HG02642 (cell line): ENCODE results near the gene TIMP1.

Source experiments
- ATAC-seq: cut with Tn5 transposase; IDR thresholded peaks from one replicate; pipeline ENCODE4 v1.9.1; 2021; ENCODE audit warnings: mild to moderate bottlenecking; ENCODE audit not compliant: unreplicated experiment, poor library complexity

Gene TIMP1

DNA sequence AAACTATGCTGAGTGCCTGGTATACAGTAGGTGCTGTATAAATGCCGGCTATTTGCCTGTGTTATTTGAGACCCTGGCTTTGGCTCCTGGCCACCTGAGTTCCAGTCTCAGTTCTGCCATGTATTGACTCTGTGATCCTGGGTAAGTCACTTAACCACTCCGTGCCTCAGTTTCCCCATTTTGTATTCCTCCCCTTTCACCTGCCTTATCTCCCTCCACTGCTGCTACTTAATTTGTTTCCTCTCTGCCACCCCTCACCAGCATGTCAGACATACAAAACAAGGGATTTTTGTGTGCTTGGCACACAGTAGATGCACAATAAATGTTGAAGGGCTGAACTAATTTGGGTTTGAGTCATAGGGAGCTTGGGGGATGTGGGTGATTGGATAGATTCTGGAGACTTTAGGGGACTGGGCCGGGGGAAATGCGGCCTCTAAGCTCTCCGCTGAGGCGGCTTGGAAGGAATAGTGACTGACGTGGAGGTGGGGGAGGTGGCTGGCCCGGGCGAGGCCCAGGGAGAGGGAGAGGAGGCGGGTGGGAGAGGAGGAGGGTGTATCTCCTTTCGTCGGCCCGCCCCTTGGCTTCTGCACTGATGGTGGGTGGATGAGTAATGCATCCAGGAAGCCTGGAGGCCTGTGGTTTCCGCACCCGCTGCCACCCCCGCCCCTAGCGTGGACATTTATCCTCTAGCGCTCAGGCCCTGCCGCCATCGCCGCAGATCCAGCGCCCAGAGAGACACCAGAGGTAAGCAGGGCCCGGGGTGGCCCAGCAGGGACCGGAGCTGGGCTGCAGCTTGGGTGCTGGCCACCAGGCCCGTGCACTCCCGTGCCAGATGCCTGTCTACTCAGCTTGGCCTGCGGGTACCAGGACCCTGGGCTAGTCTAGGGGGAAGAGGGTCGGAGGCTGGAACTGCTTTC is at the start of gene TIMP1:
Gene TIMP1, plus strand, starts transcription at position 706 of the 917 bp plus-strand sequence. CDS start 980 bp downstream, outside the sequence.
- ATAC-seq: peak; percentile 90

DNA sequence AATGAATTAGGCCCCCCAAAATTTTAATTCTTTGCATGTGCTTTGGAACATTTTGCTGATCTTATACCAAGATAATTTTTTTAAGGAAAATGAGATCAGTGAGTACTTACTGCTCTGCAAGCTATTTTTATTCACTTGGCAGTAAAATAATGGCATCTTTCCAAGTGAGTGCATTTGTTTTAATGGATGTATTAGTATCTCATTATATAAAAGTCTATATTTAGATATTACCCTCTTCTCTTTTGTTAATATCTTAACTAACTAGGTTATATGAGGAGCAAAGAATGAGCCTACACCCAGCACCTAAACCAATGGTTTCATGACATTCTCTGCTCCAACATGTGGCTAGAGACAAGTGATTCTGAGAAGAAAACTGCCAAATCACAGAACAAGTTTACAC is 42.4 kb upstream of the TIMP1 start:
- ATAC-seq: no peak

DNA sequence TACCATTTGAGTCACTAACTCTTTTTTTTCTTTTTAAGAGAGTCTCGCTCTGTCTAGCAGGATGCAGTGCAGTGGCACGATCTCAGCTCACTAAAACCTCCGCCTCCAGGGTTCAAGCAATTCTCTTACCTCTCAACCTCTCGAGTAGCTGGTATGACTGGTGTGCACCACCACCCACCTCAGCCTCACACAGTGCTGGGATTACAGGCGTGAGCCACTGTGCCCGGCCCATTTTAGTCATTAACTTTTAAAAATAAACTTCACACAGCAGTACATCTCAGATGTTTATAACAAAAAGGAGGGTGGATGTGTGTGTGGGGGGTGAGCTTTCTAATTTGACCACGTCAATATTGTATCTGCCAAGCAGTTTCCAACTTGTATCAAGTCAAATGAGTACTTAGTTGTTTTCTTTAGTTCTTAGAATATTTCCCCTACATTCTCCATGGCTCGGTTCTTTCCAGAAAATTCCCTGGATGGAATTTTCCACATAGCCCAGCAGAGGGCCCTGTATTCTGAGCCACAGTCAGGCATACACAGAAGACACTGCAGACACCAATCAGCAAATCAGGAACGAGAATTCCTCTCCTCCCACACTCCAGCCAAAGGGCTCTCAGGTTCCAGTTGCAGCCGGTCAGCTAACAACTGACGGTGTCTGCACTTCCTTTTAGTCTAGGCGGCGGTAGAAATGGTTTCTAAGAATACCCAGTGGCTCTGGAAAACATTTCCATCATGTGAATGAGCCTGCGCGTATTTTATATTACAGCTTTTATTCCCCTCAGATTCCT is 41.3 kb upstream of the TIMP1 start:
- no peak for ATAC-seq

DNA sequence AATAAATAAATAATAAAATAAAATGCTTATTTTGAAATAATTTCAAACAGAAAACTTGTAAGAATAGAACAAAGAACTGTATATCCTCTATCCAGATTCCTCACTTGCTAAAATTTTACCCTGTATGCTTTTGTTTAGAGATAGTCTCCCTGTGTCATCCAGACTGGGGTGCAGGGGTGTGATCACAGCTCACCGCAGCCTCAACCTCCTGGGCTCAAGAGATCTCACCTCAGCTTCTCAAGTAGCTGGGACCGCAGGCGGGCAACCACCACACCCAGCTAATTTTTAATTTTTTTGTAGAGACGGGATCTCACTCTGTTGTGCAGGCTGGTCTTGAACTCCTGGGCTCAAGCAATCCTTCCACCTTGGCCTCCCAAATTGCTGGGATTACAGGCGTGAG is 38.7 kb upstream of the TIMP1 start:
- ATAC-seq: no peak

DNA sequence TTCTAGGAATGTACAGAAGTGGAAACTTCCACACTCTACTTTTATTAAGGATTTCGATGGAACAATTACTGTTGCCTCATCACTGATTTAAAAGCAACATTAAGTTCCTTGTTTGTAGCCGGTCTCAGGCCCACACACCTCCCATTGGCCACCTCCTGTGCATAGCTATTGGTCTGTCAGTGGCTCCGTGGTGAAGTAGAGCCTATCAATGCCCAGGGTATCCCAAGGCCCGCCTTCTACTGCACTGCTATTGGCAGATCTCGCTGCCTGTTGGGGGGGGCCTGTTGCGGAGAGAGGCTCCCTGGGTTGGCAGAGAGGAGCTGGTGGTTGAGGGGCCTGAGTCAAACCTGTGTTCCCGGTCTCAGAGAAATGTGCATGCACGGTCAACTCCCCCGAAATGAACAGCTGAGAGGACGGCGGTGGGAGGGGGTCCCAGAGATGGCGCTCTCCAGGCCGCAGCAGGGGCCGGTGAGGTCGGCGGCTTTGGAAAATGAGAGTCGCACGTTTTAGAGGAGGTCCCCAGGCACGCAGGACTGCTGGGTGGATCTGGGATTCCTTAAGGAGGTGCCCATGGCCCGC is 26.1 kb upstream of the TIMP1 start:
- ATAC-seq: peak; percentile 91

GRCh38 chrX:47558436-47558835 is 23.8 kb upstream of the TIMP1 start:
- no peak for ATAC-seq

GRCh38 chrX:47560179-47560933 is 21.9 kb upstream of the TIMP1 start:
- no peak for ATAC-seq

GRCh38 chrX:47560934-47561658 is 21.1 kb upstream of the TIMP1 start, which contains the start of gene ARAF:
ARAF (plus strand) TSS chrX:47561205; CDS start chrX:47562968, 1,763 bp downstream.
- ATAC-seq: peak; percentile 88

- no peak for ATAC-seq
Measured at GRCh38 chrX:47561659-47562151, 20.5 kb upstream of the TIMP1 start.

GRCh38 chrX:47562615-47563243 is 19.5 kb upstream of the TIMP1 start:
- ATAC-seq: no peak

DNA sequence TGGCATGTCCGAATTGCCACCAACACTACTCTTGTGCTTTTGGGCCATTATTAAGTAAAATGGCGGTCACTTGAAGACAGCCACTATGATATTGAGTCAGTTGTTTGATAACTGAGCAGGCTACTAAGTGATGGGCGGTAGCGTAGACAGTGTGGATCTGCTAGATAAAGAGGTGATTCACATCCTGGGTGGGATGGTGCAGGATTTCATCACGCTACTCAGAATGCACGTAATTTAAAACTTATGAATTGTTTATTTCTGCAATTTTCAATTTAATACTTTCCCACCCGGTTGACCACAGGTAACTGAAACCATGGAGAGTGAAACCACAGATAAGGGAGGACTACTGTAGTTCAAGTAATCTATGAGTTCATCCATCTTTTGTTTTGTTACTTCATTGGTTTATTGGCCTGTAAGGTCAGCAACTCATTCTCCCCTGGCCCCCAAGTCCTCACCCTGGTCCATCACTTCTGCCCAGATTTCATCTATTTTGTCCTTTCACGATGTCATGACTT is 18.4 kb upstream of the TIMP1 start:
- no peak for ATAC-seq

DNA sequence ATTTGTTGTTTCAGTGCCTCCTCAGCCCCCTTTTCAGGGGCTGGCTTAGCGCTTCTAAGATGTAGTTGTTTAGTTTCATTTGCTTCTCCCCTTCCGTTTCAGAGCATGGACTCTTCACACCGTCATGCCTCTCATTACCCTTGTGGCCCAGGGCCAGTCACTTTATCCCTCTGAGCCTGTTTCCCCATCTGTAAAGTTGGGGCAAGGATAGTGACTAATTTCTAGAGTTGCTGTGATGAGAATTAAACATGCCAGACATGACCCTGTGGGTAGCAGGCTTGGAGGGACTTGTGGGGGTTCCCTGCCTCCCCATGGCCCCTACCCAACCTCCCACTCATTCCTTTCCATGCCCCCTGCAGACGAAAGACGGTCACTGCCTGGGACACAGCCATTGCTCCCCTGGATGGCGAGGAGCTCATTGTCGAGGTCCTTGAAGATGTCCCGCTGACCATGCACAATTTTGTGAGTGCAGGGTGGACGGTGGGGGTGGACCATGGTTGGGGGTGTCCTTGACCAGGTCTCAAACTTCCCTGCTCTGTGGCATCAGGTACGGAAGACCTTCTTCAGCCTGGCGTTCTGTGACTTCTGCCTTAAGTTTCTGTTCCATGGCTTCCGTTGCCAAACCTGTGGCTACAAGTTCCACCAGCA is 17.7 kb upstream of the TIMP1 start:
- ATAC-seq: no peak

- ATAC-seq: no peak
Measured at GRCh38 chrX:47566841-47567240, 15.4 kb upstream of the TIMP1 start.

DNA sequence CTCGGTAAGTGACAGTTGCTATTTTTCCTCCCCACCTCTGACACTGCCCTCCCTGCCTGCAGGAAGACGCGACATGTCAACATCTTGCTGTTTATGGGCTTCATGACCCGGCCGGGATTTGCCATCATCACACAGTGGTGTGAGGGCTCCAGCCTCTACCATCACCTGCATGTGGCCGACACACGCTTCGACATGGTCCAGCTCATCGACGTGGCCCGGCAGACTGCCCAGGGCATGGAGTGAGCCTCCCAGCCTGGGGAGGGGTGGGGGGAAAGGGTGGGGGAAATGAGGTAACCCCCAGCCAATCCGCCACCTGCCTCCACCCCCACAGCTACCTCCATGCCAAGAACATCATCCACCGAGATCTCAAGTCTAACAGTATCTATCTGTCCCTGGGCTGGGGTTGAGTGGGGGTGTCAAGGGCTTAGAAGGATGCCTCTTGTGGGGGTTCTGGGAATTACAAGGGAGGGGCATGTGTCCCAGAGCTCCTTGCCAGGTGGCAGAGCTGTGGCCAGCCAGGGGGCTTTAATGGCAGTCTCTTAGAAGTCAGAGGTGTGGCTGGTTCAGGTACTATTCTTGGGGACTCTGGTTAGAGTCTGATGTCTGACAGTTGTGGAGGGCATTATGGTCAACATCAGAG is 13.5 kb upstream of the TIMP1 start:
- no peak for ATAC-seq

GRCh38 chrX:47570794-47571193 is 11.4 kb upstream of the TIMP1 start:
- no peak for ATAC-seq

DNA sequence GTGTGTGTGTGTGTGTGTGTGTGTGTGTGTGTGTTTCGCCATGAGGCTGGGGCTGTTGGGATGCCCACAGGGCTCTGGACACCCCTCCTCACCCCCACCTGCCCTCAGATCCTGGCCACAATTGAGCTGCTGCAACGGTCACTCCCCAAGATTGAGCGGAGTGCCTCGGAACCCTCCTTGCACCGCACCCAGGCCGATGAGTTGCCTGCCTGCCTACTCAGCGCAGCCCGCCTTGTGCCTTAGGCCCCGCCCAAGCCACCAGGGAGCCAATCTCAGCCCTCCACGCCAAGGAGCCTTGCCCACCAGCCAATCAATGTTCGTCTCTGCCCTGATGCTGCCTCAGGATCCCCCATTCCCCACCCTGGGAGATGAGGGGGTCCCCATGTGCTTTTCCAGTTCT is 11.0 kb upstream of the TIMP1 start:
- no peak for ATAC-seq

DNA sequence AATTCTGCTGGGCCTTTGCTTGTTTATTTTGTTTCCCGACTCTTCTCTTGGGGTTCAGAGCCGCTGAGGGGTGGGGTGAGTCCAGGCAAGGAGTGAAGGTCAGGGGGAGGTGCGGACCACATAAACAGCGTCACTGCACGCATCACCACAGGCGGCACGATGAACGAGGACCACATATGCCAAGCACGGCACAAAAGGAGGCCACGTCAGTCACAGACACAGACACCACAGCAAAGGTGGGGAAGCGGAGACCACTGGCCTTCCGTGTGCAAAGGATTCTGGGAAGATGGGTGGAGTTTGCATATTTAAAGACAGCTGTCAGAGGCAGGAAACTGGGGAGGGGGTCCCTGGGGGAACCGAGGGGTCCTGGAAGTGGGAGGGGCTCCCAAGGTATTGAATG is 10.3 kb upstream of the TIMP1 start:
- ATAC-seq: no peak
